Measurements from ENCODE around the gene PRICKLE2.
A peak's percentile ranks its signal among the peaks of the same experiment; 100 is the strongest.

Gene PRICKLE2

GRCh38 chr3:64238971-64239667 lies 13.9 kb upstream of the PRICKLE2 start:
- Histone ChIP-seq H3K9me3 (ENCODE audit: severe bottlenecking) (no peaks in the 10 kb centered on the region), H3K36me3 (ENCODE audit: low read depth) (no peaks in the 10 kb centered on the region), H3K27ac (ENCODE audit: poor library complexity, severe bottlenecking) (peak overlapping the region; percentile 68), H3K27me3 (ENCODE audit: insufficient read depth, poor library complexity, severe bottlenecking) (no peaks in the 10 kb centered on the region), H3K4me1 (ENCODE audit: insufficient read depth, poor library complexity, severe bottlenecking) (peaks cover 11% of the 10 kb centered on the region), H3K4me3 (ENCODE audit: severe bottlenecking) (no peak overlapping the region)
- DNase-seq (ENCODE audit: low spot score) (peak; percentile 88), ATAC-seq (ENCODE audit: low read depth) (peak; percentile 100)
- TF ChIP-seq CTCF (IDR thresholded peaks at IDR 0.05; ENCODE audit: poor library complexity, severe bottlenecking) = no peak

- H3K27me3 ChIP-seq (ENCODE audit: insufficient read depth, poor library complexity, severe bottlenecking) = no peaks in the 10 kb centered on the region
- ATAC-seq (ENCODE audit: low read depth) = no peak
- peaks cover 11% of the 10 kb centered on the region for H3K4me1 ChIP-seq (ENCODE audit: insufficient read depth, poor library complexity, severe bottlenecking)
- no peak for DNase-seq (ENCODE audit: low spot score)
- no peaks in the 10 kb centered on the region for H3K36me3 ChIP-seq (ENCODE audit: low read depth)
- no peak overlapping the region for H3K4me3 ChIP-seq (ENCODE audit: severe bottlenecking)
- no peaks in the 10 kb centered on the region for H3K9me3 ChIP-seq (ENCODE audit: severe bottlenecking)
- no peak overlapping the region for H3K27ac ChIP-seq (ENCODE audit: poor library complexity, severe bottlenecking)
- no peak for TF ChIP-seq CTCF (IDR thresholded peaks at IDR 0.05; ENCODE audit: poor library complexity, severe bottlenecking)
Observed at GRCh38 chr3:64237083-64237482, 11.8 kb upstream of the PRICKLE2 start.

GRCh38 chr3:64235605-64236004 lies 10.3 kb upstream of the PRICKLE2 start:
- H3K4me3 ChIP-seq (ENCODE audit: severe bottlenecking) = no peak overlapping the region
- H3K4me1 ChIP-seq (ENCODE audit: insufficient read depth, poor library complexity, severe bottlenecking) = peaks cover 11% of the 10 kb centered on the region
- no peak overlapping the region for H3K27ac ChIP-seq (ENCODE audit: poor library complexity, severe bottlenecking)
- no peak for DNase-seq (ENCODE audit: low spot score)
- H3K36me3 ChIP-seq (ENCODE audit: low read depth) = no peaks in the 10 kb centered on the region
- H3K9me3 ChIP-seq (ENCODE audit: severe bottlenecking) = no peaks in the 10 kb centered on the region
- H3K27me3 ChIP-seq (ENCODE audit: insufficient read depth, poor library complexity, severe bottlenecking) = no peaks in the 10 kb centered on the region
- no peak for TF ChIP-seq CTCF (IDR thresholded peaks at IDR 0.05; ENCODE audit: poor library complexity, severe bottlenecking)
- ATAC-seq (ENCODE audit: low read depth) = no peak

- H3K4me3 ChIP-seq (ENCODE audit: severe bottlenecking) = no peak overlapping the region
- H3K27me3 ChIP-seq (ENCODE audit: insufficient read depth, poor library complexity, severe bottlenecking) = no peaks in the 10 kb centered on the region
- no peak for TF ChIP-seq CTCF (IDR thresholded peaks at IDR 0.05; ENCODE audit: poor library complexity, severe bottlenecking)
- H3K27ac ChIP-seq (ENCODE audit: poor library complexity, severe bottlenecking) = no peak overlapping the region
- ATAC-seq (ENCODE audit: low read depth) (no peak), DNase-seq (ENCODE audit: low spot score) (no peak)
- peaks cover 11% of the 10 kb centered on the region for H3K4me1 ChIP-seq (ENCODE audit: insufficient read depth, poor library complexity, severe bottlenecking)
- no peaks in the 10 kb centered on the region for H3K9me3 ChIP-seq (ENCODE audit: severe bottlenecking)
- H3K36me3 ChIP-seq (ENCODE audit: low read depth) = no peaks in the 10 kb centered on the region
Observed at GRCh38 chr3:64234571-64234970, 9.3 kb upstream of the PRICKLE2 start.

- DNase-seq (ENCODE audit: low spot score) (no peak), ATAC-seq (ENCODE audit: low read depth) (no peak)
- no peak overlapping the region for H3K27ac ChIP-seq (ENCODE audit: poor library complexity, severe bottlenecking)
- no peaks in the 10 kb centered on the region for H3K27me3 ChIP-seq (ENCODE audit: insufficient read depth, poor library complexity, severe bottlenecking)
- no peak overlapping the region for H3K4me3 ChIP-seq (ENCODE audit: severe bottlenecking)
- TF ChIP-seq CTCF (IDR thresholded peaks at IDR 0.05; ENCODE audit: poor library complexity, severe bottlenecking) = no peak
- no peaks in the 10 kb centered on the region for H3K36me3 ChIP-seq (ENCODE audit: low read depth)
- H3K4me1 ChIP-seq (ENCODE audit: insufficient read depth, poor library complexity, severe bottlenecking) = no peaks in the 10 kb centered on the region
- H3K9me3 ChIP-seq (ENCODE audit: severe bottlenecking) = no peaks in the 10 kb centered on the region
Observed at GRCh38 chr3:64232821-64233220, 7.6 kb upstream of the PRICKLE2 start.
